ENCODE data around the gene APOC3.
"Not testable (repeated sequence)": the region's sequence is repeated elsewhere in the genome, so short reads cannot be mapped to it uniquely, and the experiment has no call there.

Gene APOC3

DNA sequence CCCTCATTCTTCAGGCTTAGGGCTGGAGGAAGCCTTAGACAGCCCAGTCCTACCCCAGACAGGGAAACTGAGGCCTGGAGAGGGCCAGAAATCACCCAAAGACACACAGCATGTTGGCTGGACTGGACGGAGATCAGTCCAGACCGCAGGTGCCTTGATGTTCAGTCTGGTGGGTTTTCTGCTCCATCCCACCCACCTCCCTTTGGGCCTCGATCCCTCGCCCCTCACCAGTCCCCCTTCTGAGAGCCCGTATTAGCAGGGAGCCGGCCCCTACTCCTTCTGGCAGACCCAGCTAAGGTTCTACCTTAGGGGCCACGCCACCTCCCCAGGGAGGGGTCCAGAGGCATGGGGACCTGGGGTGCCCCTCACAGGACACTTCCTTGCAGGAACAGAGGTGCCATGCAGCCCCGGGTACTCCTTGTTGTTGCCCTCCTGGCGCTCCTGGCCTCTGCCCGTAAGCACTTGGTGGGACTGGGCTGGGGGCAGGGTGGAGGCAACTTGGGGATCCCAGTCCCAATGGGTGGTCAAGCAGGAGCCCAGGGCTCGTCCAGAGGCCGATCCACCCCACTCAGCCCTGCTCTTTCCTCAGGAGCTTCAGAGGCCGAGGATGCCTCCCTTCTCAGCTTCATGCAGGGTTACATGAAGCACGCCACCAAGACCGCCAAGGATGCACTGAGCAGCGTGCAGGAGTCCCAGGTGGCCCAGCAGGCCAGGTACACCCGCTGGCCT, 641 bp downstream of the APOC3 start:
- no peak for DNase-seq (ENCODE audit: low read depth)

GRCh38 chr11:116831790-116832349, 2.2 kb downstream of the APOC3 start:
- DNase-seq (ENCODE audit: low read depth) = no peak

DNA sequence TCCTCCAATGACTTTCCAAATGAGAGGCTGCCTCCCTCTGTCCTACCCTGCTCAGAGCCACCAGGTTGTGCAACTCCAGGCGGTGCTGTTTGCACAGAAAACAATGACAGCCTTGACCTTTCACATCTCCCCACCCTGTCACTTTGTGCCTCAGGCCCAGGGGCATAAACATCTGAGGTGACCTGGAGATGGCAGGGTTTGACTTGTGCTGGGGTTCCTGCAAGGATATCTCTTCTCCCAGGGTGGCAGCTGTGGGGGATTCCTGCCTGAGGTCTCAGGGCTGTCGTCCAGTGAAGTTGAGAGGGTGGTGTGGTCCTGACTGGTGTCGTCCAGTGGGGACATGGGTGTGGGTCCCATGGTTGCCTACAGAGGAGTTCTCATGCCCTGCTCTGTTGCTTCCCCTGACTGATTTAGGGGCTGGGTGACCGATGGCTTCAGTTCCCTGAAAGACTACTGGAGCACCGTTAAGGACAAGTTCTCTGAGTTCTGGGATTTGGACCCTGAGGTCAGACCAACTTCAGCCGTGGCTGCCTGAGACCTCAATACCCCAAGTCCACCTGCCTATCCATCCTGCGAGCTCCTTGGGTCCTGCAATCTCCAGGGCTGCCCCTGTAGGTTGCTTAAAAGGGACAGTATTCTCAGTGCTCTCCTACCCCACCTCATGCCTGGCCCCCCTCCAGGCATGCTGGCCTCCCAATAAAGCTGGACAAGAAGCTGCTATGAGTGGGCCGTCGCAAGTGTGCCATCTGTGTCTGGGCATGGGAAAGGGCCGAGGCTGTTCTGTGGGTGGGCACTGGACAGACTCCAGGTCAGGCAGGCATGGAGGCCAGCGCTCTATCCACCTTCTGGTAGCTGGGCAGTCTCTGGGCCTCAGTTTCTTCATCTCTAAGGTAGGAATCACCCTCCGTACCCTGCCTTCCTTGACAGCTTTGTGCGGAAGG, 2.9 kb downstream of the APOC3 start:
- DNase-seq (ENCODE audit: low read depth) = no peak

DNA sequence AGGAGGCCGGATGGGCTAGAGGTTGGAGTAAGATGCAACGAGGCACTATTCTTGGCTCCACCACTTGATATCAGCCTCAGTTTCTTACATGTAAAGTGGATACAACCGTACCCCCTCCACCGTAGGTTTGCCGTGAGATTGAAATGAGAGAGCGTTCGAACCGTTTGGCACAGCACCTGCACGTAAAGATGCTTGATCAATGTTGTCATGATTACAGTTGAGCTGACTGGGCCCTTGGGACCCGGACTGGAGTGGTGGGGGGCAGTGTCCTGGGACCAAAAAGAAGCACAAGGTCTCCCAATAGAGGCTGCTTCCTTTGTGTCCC, 3.7 kb downstream of the APOC3 start:
- no peak for DNase-seq (ENCODE audit: low read depth)

- no peak for DNase-seq (ENCODE audit: low read depth)
Measured at GRCh38 chr11:116833816-116834534, 4.3 kb downstream of the APOC3 start.

GRCh38 chr11:116834535-116835041, 4.9 kb downstream of the APOC3 start:
- DNase-seq (ENCODE audit: low read depth) = not testable (repeated sequence)

DNA sequence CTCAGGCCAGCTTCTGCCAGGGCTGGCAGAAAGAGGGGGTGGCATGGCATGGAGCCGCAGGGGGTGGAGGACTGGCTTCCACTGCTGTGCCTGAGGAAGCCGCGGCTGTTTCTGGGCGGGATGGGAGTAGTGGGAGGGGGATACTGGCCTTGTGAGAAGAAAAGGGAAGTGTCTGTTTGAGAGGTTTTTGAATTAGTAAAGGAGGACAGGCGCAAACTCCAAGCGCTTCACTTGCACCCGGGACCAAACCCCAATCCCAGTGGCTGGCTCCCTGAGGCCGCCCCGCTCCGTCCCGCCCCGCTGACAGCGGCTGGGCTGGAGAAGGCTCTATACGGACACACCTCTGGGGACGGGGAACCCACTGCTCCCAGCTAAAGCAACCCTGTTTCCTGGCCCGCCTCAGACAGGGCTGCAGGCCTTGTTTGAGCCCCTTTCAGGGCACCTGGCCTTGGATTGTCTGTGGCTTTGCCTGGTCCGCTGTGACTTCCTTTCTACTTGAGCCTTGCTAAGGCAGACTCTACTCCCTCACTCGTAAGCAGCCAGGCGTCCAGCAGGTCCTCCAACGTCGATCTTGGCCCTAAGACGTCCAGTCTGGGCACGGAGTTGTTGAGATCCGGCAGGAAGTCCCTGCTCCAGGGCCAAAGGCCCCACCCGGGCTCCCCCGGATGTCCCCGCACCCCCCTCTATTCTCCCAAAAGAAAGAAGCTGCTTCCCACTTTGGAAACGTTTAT, 5.5 kb downstream of the APOC3 start:
- no peak for DNase-seq (ENCODE audit: low read depth)

- peak; percentile 94 for DNase-seq (ENCODE audit: low read depth)
Measured at GRCh38 chr11:116835791-116836631, 6.3 kb downstream of the APOC3 start.

DNA sequence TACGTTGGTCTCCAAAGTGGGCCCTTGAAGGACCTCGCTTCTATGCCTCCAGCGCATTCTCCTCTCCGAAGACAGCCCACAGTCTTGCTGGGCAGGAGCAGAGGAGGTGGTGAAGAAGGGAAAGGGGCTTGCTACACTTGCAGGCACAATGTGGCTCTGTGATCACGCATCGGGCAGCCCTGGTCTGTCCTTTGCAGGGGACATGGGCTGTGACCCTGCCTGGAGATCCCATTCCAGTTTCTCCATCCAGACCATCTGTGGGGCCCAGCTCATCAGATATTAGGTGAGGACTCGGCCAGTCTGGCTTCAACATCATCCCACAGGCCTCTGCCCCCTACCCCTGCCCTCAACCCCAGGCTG, 6.9 kb downstream of the APOC3 start:
- DNase-seq (ENCODE audit: low read depth) = no peak

DNA sequence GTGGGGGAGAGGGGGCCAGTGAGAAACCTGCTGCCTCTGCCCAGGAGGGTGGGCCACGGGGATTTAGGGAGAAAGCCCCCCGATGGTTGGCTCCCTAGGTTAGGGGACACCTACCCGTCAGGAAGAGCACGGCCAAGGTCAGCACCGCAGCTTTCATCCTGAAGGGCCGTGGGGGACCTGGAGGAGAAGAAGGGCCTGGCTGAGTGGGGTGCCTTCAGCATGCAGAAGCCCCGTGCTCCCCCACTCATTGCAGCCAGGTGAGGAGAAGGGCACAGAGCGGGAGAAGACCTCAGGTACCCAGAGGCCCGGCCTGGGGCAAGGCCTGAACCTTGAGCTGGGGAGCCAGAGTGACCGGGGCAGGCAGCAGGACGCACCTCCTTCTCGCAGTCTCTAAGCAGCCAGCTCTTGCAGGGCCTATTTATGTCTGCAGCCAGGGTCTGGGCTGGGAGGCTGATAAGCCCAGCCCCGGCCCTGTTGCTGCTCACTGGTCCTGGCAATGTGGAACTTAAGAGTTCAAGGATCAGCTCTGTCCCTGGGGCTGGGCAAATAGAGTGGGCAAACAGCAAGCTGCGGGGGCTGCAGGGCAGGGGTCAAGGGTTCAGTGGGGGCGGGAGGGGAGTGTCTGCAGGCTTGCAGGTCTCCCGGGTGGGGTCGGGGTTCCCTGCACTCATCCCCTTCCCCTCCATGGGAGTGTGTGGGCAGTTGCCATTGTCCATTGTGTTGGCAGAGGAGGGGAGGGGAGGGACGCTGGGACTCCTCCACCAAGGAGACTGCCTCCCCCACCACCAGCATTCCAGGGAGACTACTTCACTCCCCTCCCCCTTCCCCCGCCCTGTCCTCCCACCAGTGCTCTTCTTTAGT, 7.8 kb downstream of the APOC3 start, which contains the start of gene APOA1:
Gene APOA1, minus strand, starts transcription at position 392 of the 861 bp plus-strand sequence. Its CDS starts 235 bp downstream, at position 157.
- DNase-seq (ENCODE audit: low read depth) = peak; percentile 15

DNA sequence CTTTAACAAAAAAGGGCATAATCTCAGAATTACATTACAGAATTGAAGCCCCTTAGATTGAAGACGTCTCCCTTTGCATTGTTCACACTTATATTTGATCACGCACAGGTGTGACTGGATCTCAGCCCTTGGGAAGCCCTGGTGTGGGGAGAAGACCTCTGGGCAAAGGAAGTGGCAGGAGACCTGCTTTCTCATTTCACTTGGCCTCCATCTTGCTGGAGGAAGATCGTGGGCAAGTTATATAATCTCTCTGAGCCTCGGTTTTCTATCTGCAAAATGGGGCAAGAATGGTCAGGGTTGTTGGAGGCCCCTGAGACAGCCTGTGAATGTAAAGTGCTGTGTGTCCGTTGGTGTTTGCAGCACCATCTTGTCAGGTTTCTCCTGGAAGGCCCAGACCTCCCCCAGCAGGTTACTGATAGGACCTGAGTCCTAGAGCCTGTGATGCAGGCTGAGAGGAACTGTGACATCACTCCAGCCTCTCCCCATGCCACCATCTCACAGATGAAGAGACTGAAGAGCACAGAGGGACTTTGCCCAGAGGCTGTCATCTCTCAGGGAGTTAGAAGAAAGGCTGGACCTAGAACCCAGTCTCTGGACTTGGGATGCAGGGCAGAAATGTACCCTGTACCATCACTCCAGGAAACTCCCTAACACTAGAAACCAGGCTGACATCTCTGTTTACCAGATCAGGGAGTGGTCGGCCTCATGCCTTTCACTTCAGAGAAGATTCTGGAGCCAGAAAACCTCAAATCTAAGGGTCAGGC, 8.8 kb downstream of the APOC3 start:
- DNase-seq (ENCODE audit: low read depth) = no peak

DNA sequence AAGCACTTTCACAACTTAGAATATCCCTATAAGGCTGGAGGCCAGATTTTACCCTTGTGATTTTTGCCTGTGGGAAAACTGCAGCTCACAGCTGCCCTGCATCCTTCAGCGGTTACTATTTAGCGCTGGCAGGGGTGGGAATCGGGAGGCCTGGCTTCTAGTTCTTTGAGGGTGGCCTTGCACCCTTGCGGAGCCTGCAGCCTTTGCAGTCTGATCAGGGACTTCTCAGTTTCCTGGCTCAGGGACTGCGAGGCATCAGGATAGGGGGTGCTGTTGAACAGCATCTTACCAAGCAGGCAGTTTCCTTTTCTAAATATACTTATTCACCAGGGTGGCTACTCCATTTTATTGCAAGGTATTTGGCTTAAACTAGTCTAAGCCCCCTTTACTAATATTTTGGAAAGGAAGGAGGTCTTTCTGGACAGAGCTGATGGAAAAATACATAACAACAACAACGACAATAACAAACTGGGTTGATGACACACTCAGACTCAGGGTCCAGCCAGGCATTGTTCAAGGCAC, 10.6 kb downstream of the APOC3 start:
- peak; percentile 36 for DNase-seq (ENCODE audit: low read depth)

GRCh38 chr11:116840746-116841296, 11.1 kb downstream of the APOC3 start:
- DNase-seq (ENCODE audit: low read depth) = no peak

GRCh38 chr11:116842117-116842516, 12.4 kb downstream of the APOC3 start:
- DNase-seq (ENCODE audit: low read depth) = no peak

DNA sequence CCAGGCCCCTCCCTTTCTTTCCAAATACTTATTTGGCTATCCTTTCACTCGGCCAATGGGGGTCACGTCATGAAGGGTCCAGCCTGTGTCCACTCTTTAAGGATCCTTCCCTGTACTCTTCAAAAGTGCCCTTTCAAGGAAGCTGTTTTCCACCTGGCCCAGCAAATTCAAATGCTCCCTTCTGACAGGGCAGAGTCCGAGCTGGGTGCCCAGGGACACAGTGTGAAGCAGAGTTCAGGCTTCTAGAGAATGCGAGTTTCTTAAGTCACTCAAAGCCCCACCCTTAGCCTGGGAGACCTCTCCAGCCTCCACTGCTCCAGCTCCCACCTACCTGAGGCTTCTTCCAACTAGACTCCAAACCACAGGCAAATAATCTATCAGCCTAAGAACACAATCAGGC, 13.2 kb downstream of the APOC3 start:
- no peak for DNase-seq (ENCODE audit: low read depth)

GRCh38 chr11:116843661-116844060, 14.0 kb downstream of the APOC3 start:
- DNase-seq (ENCODE audit: low read depth) = no peak

- no peak for DNase-seq (ENCODE audit: low read depth)
Measured at GRCh38 chr11:116844722-116845121, 15.0 kb downstream of the APOC3 start.

DNA sequence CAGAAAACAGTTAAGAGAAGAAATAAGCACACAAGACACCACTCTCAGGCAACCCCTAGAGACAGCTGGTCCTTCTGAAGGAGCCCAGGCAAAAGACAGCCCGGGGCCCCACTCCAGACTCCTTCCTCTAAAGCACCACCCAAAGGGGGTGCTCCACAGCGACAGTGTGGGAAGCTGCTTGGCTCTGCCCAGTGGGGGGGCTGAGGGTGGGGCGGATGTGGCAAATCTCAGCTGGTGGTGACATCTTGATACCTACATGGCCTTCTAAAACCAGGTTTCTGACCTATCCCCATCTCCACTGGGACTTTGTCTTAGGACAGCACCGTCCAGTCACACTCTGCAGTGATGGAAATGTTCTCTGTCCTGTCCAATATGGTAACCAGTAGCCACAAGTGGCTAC, 17.9 kb downstream of the APOC3 start:
- no peak for DNase-seq (ENCODE audit: low read depth)
